Raji (cell line): Measurements from ENCODE around the gene HSPBAP1.

ENCODE experiments used
- POLR2A ChIP-seq: IDR thresholded peaks from 2 replicates; pipeline ENCODE4 v1.6.1; 2011; ENCODE audit warnings: low read depth, low read length, control low read depth; ENCODE audit not compliant: insufficient read depth

HSPBAP1 gene

DNA sequence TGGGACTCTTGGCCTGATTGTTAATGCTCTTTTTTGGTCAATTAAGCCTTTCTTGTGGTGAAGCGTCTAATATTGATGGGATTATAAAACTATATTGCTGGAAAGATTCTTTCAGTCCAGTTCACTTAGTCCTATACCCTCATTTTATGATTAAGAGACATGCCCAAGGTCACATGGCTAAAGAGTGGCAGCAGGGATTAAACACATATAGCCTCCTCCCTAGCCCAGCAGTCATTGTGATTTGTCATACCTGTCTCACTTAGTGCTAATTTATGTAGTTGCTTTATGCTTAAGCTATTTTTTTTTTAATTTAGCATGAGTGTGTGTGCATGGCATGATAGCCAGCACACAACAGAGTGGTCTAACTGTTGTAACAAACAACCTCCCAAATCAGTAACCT is 103.5 kb downstream of the HSPBAP1 start:
- TF ChIP-seq POLR2A = no peak
